Type B pancreatic cell (in vitro differentiated cells): ENCODE results near the gene GAB2. TPM values are rescaled to one million over a fixed set of nuclear protein-coding genes. Genes with fewer than 3 reads are reported as not detected.

Source experiments
- DNase-seq: peaks from one replicate; pipeline ENCODE4 v3.0.0; 2021; ENCODE audit warnings: mixed read lengths; ENCODE audit not compliant: unreplicated experiment; ENCODE audit errors: extremely low spot score
- H3K27ac Mint-ChIP-seq: 2 replicates; pipeline ENCODE4 v1.8.0; 2021; ENCODE audit warnings: mild to moderate bottlenecking, mixed read lengths
- H3K27me3 Mint-ChIP-seq: 2 replicates; pipeline ENCODE4 v1.8.0; 2021; ENCODE audit warnings: mixed read lengths
- H3K36me3 Mint-ChIP-seq: 2 replicates; pipeline ENCODE4 v1.8.0; 2021; ENCODE audit warnings: mixed read lengths
- H3K4me1 Mint-ChIP-seq: one replicate; pipeline ENCODE4 v1.8.0; 2021; ENCODE audit warnings: mixed read lengths; ENCODE audit not compliant: unreplicated experiment
- H3K4me3 Mint-ChIP-seq: 2 replicates; pipeline ENCODE4 v1.8.0; 2021; ENCODE audit warnings: mild to moderate bottlenecking, mixed read lengths
- H3K9me3 Mint-ChIP-seq: 2 replicates; pipeline ENCODE4 v1.8.0; 2021; ENCODE audit warnings: mixed read lengths
- CTCF ChIP-seq: fragments of 200-600 bp; sonication (generic); conservative IDR thresholded peaks from 2 replicates; pipeline ENCODE4 v1.5.0; 2021; ENCODE audit warnings: antibody characterized with exemption, mild to moderate bottlenecking
- total RNA-seq: library from RNA; stranded (reverse); gene quantifications from 2 replicates; pipeline ENCODE4 v1.2.1, GENCODE V29; 2021; ENCODE audit warnings: low replicate concordance

GAB2 gene
- total RNA-seq, 1 donor from 2014 or later, result 23.3 TPM

- H3K4me3 Mint-ChIP-seq, result no peak overlapping the region
- H3K27ac Mint-ChIP-seq, result no peak overlapping the region
- peaks cover 16% of the 10 kb centered on the region for H3K4me1 Mint-ChIP-seq
- peaks cover 33% of the 10 kb centered on the region for H3K36me3 Mint-ChIP-seq
- no peak for DNase-seq
- H3K27me3 Mint-ChIP-seq, result no peaks in the 10 kb centered on the region
- H3K9me3 Mint-ChIP-seq, result peaks cover 6% of the 10 kb centered on the region
- TF ChIP-seq CTCF, result no peak
Measured at GRCh38 chr11:78270971-78271370, 146.6 kb downstream of the GAB2 start.

DNA sequence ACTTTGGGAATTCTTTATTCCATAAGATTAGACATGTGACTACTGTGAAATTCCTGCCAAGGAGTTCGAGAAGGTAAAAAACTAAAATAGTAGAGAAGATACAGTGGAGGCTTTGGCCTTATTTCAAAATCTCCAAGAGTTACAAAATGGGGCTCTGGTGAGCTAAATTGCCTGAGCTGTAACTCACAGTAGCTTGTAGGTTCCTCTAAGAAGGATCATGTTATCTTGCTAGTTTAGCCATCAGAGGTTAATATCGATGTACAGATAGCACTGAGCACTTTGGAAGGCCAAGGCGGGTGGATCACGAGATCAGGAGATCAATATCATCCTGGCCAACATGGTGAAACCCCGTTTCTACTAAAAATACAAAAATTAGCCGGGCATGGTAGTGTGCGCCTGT is 147.8 kb downstream of the GAB2 start:
- H3K4me3 Mint-ChIP-seq, result no peak overlapping the region
- no peak for DNase-seq
- peaks cover 6% of the 10 kb centered on the region for H3K9me3 Mint-ChIP-seq
- H3K27ac Mint-ChIP-seq, result no peak overlapping the region
- no peaks in the 10 kb centered on the region for H3K27me3 Mint-ChIP-seq
- TF ChIP-seq CTCF, result no peak
- H3K36me3 Mint-ChIP-seq, result peaks cover 30% of the 10 kb centered on the region
- peaks cover 17% of the 10 kb centered on the region for H3K4me1 Mint-ChIP-seq

- DNase-seq, result no peak
- peaks cover 6% of the 10 kb centered on the region for H3K9me3 Mint-ChIP-seq
- no peak overlapping the region for H3K4me3 Mint-ChIP-seq
- H3K36me3 Mint-ChIP-seq, result peaks cover 25% of the 10 kb centered on the region
- peaks cover 19% of the 10 kb centered on the region for H3K4me1 Mint-ChIP-seq
- no peaks in the 10 kb centered on the region for H3K27me3 Mint-ChIP-seq
- TF ChIP-seq CTCF, result no peak
- no peak overlapping the region for H3K27ac Mint-ChIP-seq
Measured at GRCh38 chr11:78268591-78269410, 148.8 kb downstream of the GAB2 start.

GRCh38 chr11:78266451-78266850 is 151.2 kb downstream of the GAB2 start:
- Mint-ChIP-seq H3K4me3 (no peak overlapping the region), H3K4me1 (peaks cover 28% of the 10 kb centered on the region), H3K36me3 (peaks cover 7% of the 10 kb centered on the region), H3K27ac (peak overlapping the region; percentile 33), H3K27me3 (no peaks in the 10 kb centered on the region), H3K9me3 (no peaks in the 10 kb centered on the region)
- no peak for DNase-seq
- no peak for TF ChIP-seq CTCF

DNA sequence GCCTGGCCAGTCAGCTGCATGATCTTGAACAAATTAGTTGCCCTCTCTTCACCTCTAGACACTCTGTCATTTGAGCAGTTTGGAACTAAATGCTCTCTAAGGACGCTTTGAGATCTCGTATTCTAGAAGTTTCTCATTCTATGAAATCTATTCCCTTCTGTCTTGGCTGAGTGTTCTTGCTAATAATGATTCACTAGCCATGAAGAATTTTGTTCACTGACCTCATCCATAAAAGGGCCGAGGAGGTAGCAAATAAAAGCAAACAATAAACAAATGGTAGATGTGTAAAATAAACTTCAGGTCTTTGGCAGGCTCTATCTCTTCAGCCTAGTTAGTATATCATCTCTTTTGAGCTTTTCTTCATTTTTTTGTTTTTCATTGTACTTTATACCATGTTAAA is 152.3 kb downstream of the GAB2 start:
- Mint-ChIP-seq H3K4me3 (no peak overlapping the region), H3K36me3 (peaks cover 8% of the 10 kb centered on the region), H3K9me3 (no peaks in the 10 kb centered on the region), H3K4me1 (peaks cover 32% of the 10 kb centered on the region), H3K27me3 (no peaks in the 10 kb centered on the region), H3K27ac (no peak overlapping the region)
- DNase-seq, result no peak
- TF ChIP-seq CTCF, result no peak
